HEK293 (cell line): ENCODE results near the gene ZNF609.

Experiments used
- CTCF ChIA-PET: fragments of 350-600 bp; formaldehyde crosslinking; extraction: SDS; loops from one replicate; lab custom pipeline; 2021; ENCODE audit warnings: antibody characterized with exemption; lab: Yijun Ruan, JAX
- POLR2A ChIA-PET: fragments of 300-600 bp; formaldehyde crosslinking; extraction: SDS; loops from one replicate; lab custom pipeline; 2020; ENCODE audit warnings: antibody characterized with exemption, inconsistent platforms; lab: Yijun Ruan, JAX
- H3K27ac ChIP-seq: fragments of 200-500 bp; sonication (Bioruptor generic); 2 replicates; pipeline ENCODE4 v1.5.1; 2014; ENCODE audit warnings: low read depth, low read length, control low read depth, inconsistent platforms; ENCODE audit errors: extremely low read depth
- H3K36me3 ChIP-seq, 2 experiments: fragments of 200-500 bp in 1 of 2; sonication (Bioruptor generic) in 1 of 2; 1 replicate in 1 of 2; 2 replicates in 1 of 2; pipeline ENCODE4 v1.5.1; 2014 to 2017; ENCODE audit warnings: inconsistent platforms in 2 of 2, low read length in 2 of 2; ENCODE audit not compliant: control insufficient read depth in 2 of 2, insufficient read depth in 1 of 2
- H3K4me1 ChIP-seq: fragments of 200-500 bp; sonication (Bioruptor generic); 2 replicates; pipeline ENCODE4 v1.5.1; 2014; ENCODE audit warnings: mild to moderate bottlenecking, low read length, inconsistent platforms; ENCODE audit not compliant: control insufficient read depth, insufficient read depth
- H3K4me3 ChIP-seq: 2 replicates; pipeline ENCODE4 v1.5.1; 2011; ENCODE audit warnings: low read depth, mild to moderate bottlenecking, control low read depth, low read length, moderate library complexity
- H3K9me3 ChIP-seq: fragments of 200-500 bp; sonication (Bioruptor generic); 2 replicates; pipeline ENCODE4 v1.5.1; 2014; ENCODE audit warnings: low read depth, low read length, inconsistent platforms; ENCODE audit not compliant: control insufficient read depth, insufficient read depth
- GLIS2 ChIP-seq: fragments of 450-650 bp; formaldehyde crosslinking; IDR thresholded peaks from 2 replicates; pipeline ENCODE4 v1.5.1; 2016; ENCODE audit warnings: missing biosample characterization, missing genetic modification characterization
- HOXA7 ChIP-seq: sonication (generic); formaldehyde crosslinking; IDR thresholded peaks from 2 replicates; pipeline ENCODE4 v1.8.1; 2022; ENCODE audit warnings: missing genetic modification reagents, borderline replicate concordance
- PRDM1 ChIP-seq: fragments of 450-650 bp; formaldehyde crosslinking; IDR thresholded peaks from 2 replicates; pipeline ENCODE4; 2016; ENCODE audit warnings: missing biosample characterization, missing genetic modification characterization
- PRDM2 ChIP-seq: fragments of 450-650 bp; formaldehyde crosslinking; IDR thresholded peaks from 2 replicates; pipeline ENCODE4 v1.5.1; 2016; ENCODE audit warnings: missing biosample characterization, missing genetic modification characterization, borderline replicate concordance
- TRIM28 ChIP-seq: IDR thresholded peaks from 2 replicates; pipeline ENCODE4 v1.6.1; 2011; ENCODE audit warnings: low read length, control low read depth, borderline replicate concordance
- WT1 ChIP-seq: fragments of 450-650 bp; formaldehyde crosslinking; IDR thresholded peaks from 2 replicates; pipeline ENCODE4 v1.5.1; 2016; ENCODE audit warnings: missing biosample characterization, missing genetic modification characterization
- ZBTB26 ChIP-seq: fragments of 450-650 bp; formaldehyde crosslinking; optimal IDR thresholded peaks from 2 replicates; pipeline ENCODE3; 2016; ENCODE audit warnings: missing biosample characterization, mild to moderate bottlenecking, missing genetic modification characterization
- ZBTB48 ChIP-seq: fragments of 450-650 bp; formaldehyde crosslinking; IDR thresholded peaks from 2 replicates; pipeline ENCODE4 v1.5.1; 2016; ENCODE audit warnings: missing biosample characterization, missing genetic modification characterization
- ZBTB8A ChIP-seq: fragments of 450-650 bp; formaldehyde crosslinking; IDR thresholded peaks from 2 replicates; pipeline ENCODE4 v1.5.1; 2016; ENCODE audit warnings: missing biosample characterization, missing genetic modification characterization
- ZNF121 ChIP-seq: fragments of 450-650 bp; formaldehyde crosslinking; IDR thresholded peaks from 2 replicates; pipeline ENCODE4 v1.5.1; 2016; ENCODE audit warnings: missing biosample characterization, missing genetic modification characterization
- ZNF140 ChIP-seq: fragments of 450-650 bp; formaldehyde crosslinking; IDR thresholded peaks from 2 replicates; pipeline ENCODE4 v1.5.1; 2016; ENCODE audit warnings: missing biosample characterization, missing genetic modification characterization
- ZNF155 ChIP-seq: fragments of 450-650 bp; formaldehyde crosslinking; IDR thresholded peaks from 2 replicates; pipeline ENCODE4 v1.5.1; 2016; ENCODE audit warnings: missing biosample characterization, missing genetic modification characterization
- ZNF16 ChIP-seq: fragments of 450-650 bp; formaldehyde crosslinking; IDR thresholded peaks from 2 replicates; pipeline ENCODE4 v1.5.1; 2016; ENCODE audit warnings: low read depth, missing biosample characterization, missing genetic modification characterization
- ZNF169 ChIP-seq: fragments of 450-650 bp; formaldehyde crosslinking; IDR thresholded peaks from 2 replicates; pipeline ENCODE4 v1.5.1; 2016; ENCODE audit warnings: missing biosample characterization, missing genetic modification characterization
- ZNF175 ChIP-seq: fragments of 450-650 bp; formaldehyde crosslinking; IDR thresholded peaks from 2 replicates; pipeline ENCODE4 v1.5.1; 2016; ENCODE audit warnings: missing biosample characterization, missing genetic modification characterization
- ZNF18 ChIP-seq: fragments of 450-650 bp; formaldehyde crosslinking; IDR thresholded peaks from 2 replicates; pipeline ENCODE4 v1.5.1; 2016; ENCODE audit warnings: missing biosample characterization, missing genetic modification characterization
- ZNF362 ChIP-seq: fragments of 450-650 bp; formaldehyde crosslinking; IDR thresholded peaks from 2 replicates; pipeline ENCODE4 v1.5.1; 2016; ENCODE audit warnings: missing biosample characterization, missing genetic modification characterization
- ZNF513 ChIP-seq: fragments of 450-650 bp; IDR thresholded peaks from 2 replicates; pipeline ENCODE4 v1.5.1; 2018; ENCODE audit warnings: missing biosample characterization, missing genetic modification characterization
- ZNF561 ChIP-seq: fragments of 450-650 bp; IDR thresholded peaks from 2 replicates; pipeline ENCODE4 v1.5.1; 2018; ENCODE audit warnings: missing biosample characterization, missing genetic modification characterization, borderline replicate concordance
- ZNF621 ChIP-seq: fragments of 450-650 bp; formaldehyde crosslinking; IDR thresholded peaks from 2 replicates; pipeline ENCODE4 v1.5.1; 2017; ENCODE audit warnings: missing biosample characterization, missing genetic modification characterization
- ZNF623 ChIP-seq: fragments of 450-650 bp; formaldehyde crosslinking; IDR thresholded peaks from 2 replicates; pipeline ENCODE4 v1.5.1; 2016; ENCODE audit warnings: missing biosample characterization, missing genetic modification characterization
- ZNF658 ChIP-seq: fragments of 450-650 bp; formaldehyde crosslinking; IDR thresholded peaks from 2 replicates; pipeline ENCODE4; 2016; ENCODE audit warnings: missing biosample characterization, missing genetic modification characterization
- ZNF677 ChIP-seq: fragments of 450-650 bp; IDR thresholded peaks from 2 replicates; pipeline ENCODE4 v1.5.0; 2018; ENCODE audit warnings: missing biosample characterization, mild to moderate bottlenecking, missing genetic modification characterization, moderate library complexity
- ZNF747 ChIP-seq: fragments of 450-650 bp; formaldehyde crosslinking; IDR thresholded peaks from 2 replicates; pipeline ENCODE4 v1.5.1; 2016; ENCODE audit warnings: missing biosample characterization, missing genetic modification characterization
- ZXDB ChIP-seq: fragments of 450-650 bp; formaldehyde crosslinking; IDR thresholded peaks from 2 replicates; pipeline ENCODE4 v1.5.1; 2016; ENCODE audit warnings: missing biosample characterization, missing genetic modification characterization

The ZNF609 gene

GRCh38 chr15:64544450-64544849 lies 84.1 kb downstream of the ZNF609 start:
- POLR2A ChIA-PET: no interaction called here
- CTCF ChIA-PET: interaction anchor here (0.6 kb wide), 1 partner anchor 330 kb away, joined by 4 read pairs; no protein-coding TSS in a partner anchor
- H3K4me1 ChIP-seq: no peaks in the 10 kb centered on the region; the same call in 1 of the 2 replicates
- H3K27ac ChIP-seq: no peak overlapping the region
- no peaks in the 10 kb centered on the region for H3K36me3 ChIP-seq
- TF ChIP-seq ZNF623 (no peak), HOXA7 (no peak), ZNF175 (tag by site-specific recombination) (no peak), ZNF155 (tag by site-specific recombination) (no peak), ZNF169 (tag by site-specific recombination) (no peak), ZNF513 (no peak), PRDM1 (tag by site-specific recombination) (no peak), ZNF747 (tag by site-specific recombination) (no peak), ZNF140 (tag by site-specific recombination) (no peak), ZNF621 (tag by site-specific recombination) (no peak), ZBTB8A (tag by site-specific recombination) (no peak), ZBTB26 (tag by site-specific recombination) (no peak)
- H3K4me3 ChIP-seq: no peak overlapping the region
- no peaks in the 10 kb centered on the region for H3K9me3 ChIP-seq

- TF ChIP-seq ZNF677 (tag by site-specific recombination): no peak
- no peak for TF ChIP-seq ZNF18 (tag by site-specific recombination)
- TF ChIP-seq ZNF16 (tag by site-specific recombination): no peak
- no peak for TF ChIP-seq GLIS2 (tag by site-specific recombination)
- no peak for TF ChIP-seq ZNF658 (tag by site-specific recombination)
- TF ChIP-seq ZNF561: no peak
- no peak for TF ChIP-seq ZXDB
- no peak for TF ChIP-seq TRIM28
- no peak for TF ChIP-seq ZNF121
- TF ChIP-seq PRDM2 (tag by site-specific recombination): no peak
- no peak for TF ChIP-seq ZBTB48
- TF ChIP-seq ZNF362 (tag by site-specific recombination): no peak
- no peak for TF ChIP-seq WT1 (tag by site-specific recombination)
- no peak for TF ChIP-seq ZNF623
- ChIA-PET CTCF (no interaction called here), POLR2A (no interaction called here)
- Histone ChIP-seq H3K4me1 (no peaks in the 10 kb centered on the region; the same call in 1 of the 2 replicates), H3K36me3 (no peaks in the 10 kb centered on the region), H3K27ac (no peak overlapping the region), H3K4me3 (no peak overlapping the region), H3K9me3 (no peaks in the 10 kb centered on the region)
Observed at GRCh38 chr15:64547275-64547674, 86.9 kb downstream of the ZNF609 start.
